Glutamatergic neuron (in vitro differentiated cells): ENCODE measurements around the gene RNF144A. TPM values are rescaled to one million over a fixed set of nuclear protein-coding genes. Genes with fewer than 3 reads are reported as not detected.

Experiments used
- DNase-seq: peaks from one replicate; pipeline ENCODE4 v3.0.0; 2022
- H3K27ac Mint-ChIP-seq: one replicate; pipeline ENCODE4 v1.8.0; 2020; ENCODE audit warnings: mild to moderate bottlenecking, mixed read lengths, inconsistent platforms; ENCODE audit not compliant: unreplicated experiment
- H3K27me3 Mint-ChIP-seq: one replicate; pipeline ENCODE4 v1.8.0; 2020; ENCODE audit warnings: mild to moderate bottlenecking, moderate library complexity, mixed read lengths, inconsistent platforms; ENCODE audit not compliant: unreplicated experiment
- H3K36me3 Mint-ChIP-seq: one replicate; pipeline ENCODE4 v1.8.0; 2020; ENCODE audit warnings: mild to moderate bottlenecking, mixed read lengths, inconsistent platforms; ENCODE audit not compliant: unreplicated experiment
- H3K4me1 Mint-ChIP-seq: one replicate; pipeline ENCODE4 v1.8.0; 2020; ENCODE audit warnings: mild to moderate bottlenecking, low read depth, mixed read lengths, inconsistent platforms; ENCODE audit not compliant: unreplicated experiment
- H3K4me3 Mint-ChIP-seq: one replicate; pipeline ENCODE4 v1.8.0; 2020; ENCODE audit warnings: mild to moderate bottlenecking, mixed read lengths, inconsistent platforms; ENCODE audit not compliant: unreplicated experiment
- H3K9me3 Mint-ChIP-seq: one replicate; pipeline ENCODE4 v1.8.0; 2020; ENCODE audit warnings: mild to moderate bottlenecking, moderate library complexity, mixed read lengths, inconsistent platforms; ENCODE audit not compliant: unreplicated experiment
- CTCF ChIP-seq: fragments of 200-600 bp; sonication (generic); IDR thresholded peaks from one replicate; pipeline ENCODE4 v1.5.0; 2021; ENCODE audit not compliant: partially characterized antibody, unreplicated experiment
- total RNA-seq: library from RNA; stranded (reverse); fragmentation: NEBNext Ultra II Directional; extraction: Animal tissue kit (Norgen Biotek cat#: 25700); gene quantifications from one replicate; pipeline ENCODE4 v1.2.1, GENCODE V29; 2021; ENCODE audit not compliant: unreplicated experiment

The RNF144A gene
- total RNA-seq, 1 donor from 2014 or later: 40.2 TPM

- no peak for DNase-seq
- Mint-ChIP-seq H3K27me3 (no peaks in the 10 kb centered on the region), H3K4me3 (no peak overlapping the region), H3K36me3 (peaks cover 10% of the 10 kb centered on the region), H3K9me3 (peaks cover 13% of the 10 kb centered on the region), H3K27ac (no peak overlapping the region), H3K4me1 (peaks cover 59% of the 10 kb centered on the region)
- no peak for TF ChIP-seq CTCF
Observed at GRCh38 chr2:7020939-7021470, 103.8 kb downstream of the RNF144A start.

- no peak for TF ChIP-seq CTCF
- peaks cover 57% of the 10 kb centered on the region for H3K4me1 Mint-ChIP-seq
- DNase-seq: no peak
- peak overlapping the region; percentile 82 for H3K27ac Mint-ChIP-seq
- peaks cover 8% of the 10 kb centered on the region for H3K9me3 Mint-ChIP-seq
- H3K36me3 Mint-ChIP-seq: peaks cover 10% of the 10 kb centered on the region
- no peaks in the 10 kb centered on the region for H3K27me3 Mint-ChIP-seq
- H3K4me3 Mint-ChIP-seq: peak overlapping the region; percentile 65
Observed at GRCh38 chr2:7022492-7023385, 105.5 kb downstream of the RNF144A start.

GRCh38 chr2:7023542-7023941 lies 106.3 kb downstream of the RNF144A start:
- Mint-ChIP-seq H3K4me3 (peak overlapping the region; percentile 21), H3K36me3 (peaks cover 12% of the 10 kb centered on the region), H3K27ac (peak overlapping the region; percentile 82), H3K9me3 (peaks cover 11% of the 10 kb centered on the region), H3K4me1 (peaks cover 53% of the 10 kb centered on the region), H3K27me3 (no peaks in the 10 kb centered on the region)
- DNase-seq: no peak
- TF ChIP-seq CTCF: no peak

DNA sequence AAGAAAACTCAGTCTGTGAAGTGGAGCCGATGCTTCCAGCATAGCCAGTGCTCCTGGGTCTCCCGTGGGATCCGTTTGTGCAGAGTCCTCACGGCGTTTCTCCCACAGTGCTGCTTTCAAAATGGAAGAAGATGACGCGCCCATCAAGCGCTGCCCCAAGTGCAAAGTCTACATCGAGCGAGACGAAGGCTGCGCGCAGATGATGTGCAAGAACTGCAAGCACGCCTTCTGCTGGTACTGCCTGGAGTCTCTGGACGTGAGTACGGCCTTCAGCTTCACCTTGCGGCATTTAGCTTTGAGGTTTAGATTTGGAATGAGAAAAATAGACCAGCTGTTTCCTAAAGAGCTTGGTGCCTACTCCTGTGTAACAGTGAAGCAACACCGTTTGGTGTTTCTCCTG lies 107.0 kb downstream of the RNF144A start:
- Mint-ChIP-seq H3K9me3 (peaks cover 11% of the 10 kb centered on the region), H3K36me3 (peaks cover 11% of the 10 kb centered on the region), H3K4me1 (peaks cover 49% of the 10 kb centered on the region), H3K4me3 (no peak overlapping the region), H3K27ac (peak overlapping the region; percentile 52), H3K27me3 (no peaks in the 10 kb centered on the region)
- no peak for TF ChIP-seq CTCF
- DNase-seq: no peak

DNA sequence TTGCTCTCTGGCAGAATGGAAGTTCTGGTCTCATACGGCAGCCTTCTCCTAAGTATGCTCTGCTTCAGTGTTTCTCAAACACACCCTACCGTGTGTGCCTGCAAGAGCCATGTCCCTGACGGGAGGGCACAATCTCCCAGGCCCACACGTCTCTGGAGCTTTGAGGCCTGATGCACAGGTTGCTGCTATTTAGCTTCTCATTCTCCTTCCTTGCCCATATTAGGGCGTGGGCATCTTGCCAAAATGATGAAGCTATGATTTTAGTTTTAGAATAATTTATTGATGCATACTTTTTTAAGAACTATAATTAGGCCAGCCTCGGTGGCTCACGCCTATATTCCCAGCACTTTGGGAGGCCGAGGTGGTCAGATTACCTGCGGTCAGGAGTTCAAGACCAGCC lies 107.9 kb downstream of the RNF144A start:
- no peaks in the 10 kb centered on the region for H3K27me3 Mint-ChIP-seq
- H3K4me3 Mint-ChIP-seq: no peak overlapping the region
- no peak for TF ChIP-seq CTCF
- no peak for DNase-seq
- peaks cover 49% of the 10 kb centered on the region for H3K4me1 Mint-ChIP-seq
- H3K9me3 Mint-ChIP-seq: peaks cover 6% of the 10 kb centered on the region
- no peak overlapping the region for H3K27ac Mint-ChIP-seq
- peaks cover 5% of the 10 kb centered on the region for H3K36me3 Mint-ChIP-seq
